H7 (cell line): ENCODE data around the gene AMH. TPM values are rescaled to one million over a fixed set of nuclear protein-coding genes. Genes with fewer than 3 reads are reported as not detected.

Experiments used
- DNase-seq: peaks from one replicate; pipeline ENCODE4 v3.0.0; 2012
- H3K27me3 ChIP-seq: 2 replicates; pipeline ENCODE4 v1.6.0; 2011; ENCODE audit warnings: mild to moderate bottlenecking, low read length; ENCODE audit not compliant: control insufficient read depth, insufficient read depth
- H3K36me3 ChIP-seq: replicated peaks from 2 replicates; pipeline ENCODE4 v1.5.1; 2011; ENCODE audit warnings: low read length; ENCODE audit not compliant: control insufficient read depth, insufficient read depth
- H3K4me3 ChIP-seq: 2 replicates; pipeline ENCODE4 v1.5.1; 2011; ENCODE audit warnings: low read depth, mild to moderate bottlenecking, control low read depth, low read length, moderate library complexity; ENCODE audit not compliant: insufficient read depth
- total RNA-seq: library from RNA; depleted of rRNA; stranded (reverse); fragments of >200 nt; shearing (Covaris generic); gene quantifications from 2 replicates; pipeline ENCODE4 v1.2.3, GENCODE V29; 2014

Gene AMH
- total RNA-seq, 1 experiment from 2014 or later, result 10.5 TPM

DNA sequence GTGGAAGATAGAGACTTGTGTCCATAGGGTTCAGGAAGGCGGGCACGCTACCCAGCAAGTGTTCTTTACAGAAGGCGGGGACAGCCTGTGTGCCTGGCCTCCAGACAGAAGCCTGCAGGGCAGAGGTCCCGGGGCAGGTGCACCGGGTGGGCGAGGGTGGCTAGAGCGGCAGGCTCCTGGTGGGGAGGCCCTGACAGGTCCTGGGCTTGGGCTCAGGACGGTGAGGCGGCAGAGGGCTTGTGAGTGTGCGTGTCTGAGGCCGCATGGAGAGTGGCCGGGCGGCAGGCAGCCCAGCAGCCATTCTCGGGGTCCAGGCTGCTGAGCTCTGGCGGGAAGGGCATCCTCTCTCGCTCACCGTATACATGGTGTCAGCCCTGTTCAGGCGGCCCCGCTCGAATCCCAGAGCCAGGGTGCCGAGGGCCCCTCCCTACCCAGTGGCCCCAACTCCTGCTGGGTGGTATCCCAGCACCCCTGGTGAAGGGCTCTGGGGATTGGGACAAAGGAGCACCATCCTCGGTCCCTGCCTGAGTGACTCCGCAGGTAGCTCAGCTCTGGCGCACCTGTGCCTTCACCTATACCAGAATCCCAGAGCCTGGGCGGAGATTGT is 3.0 kb upstream of the AMH start:
- no peak for DNase-seq
- Histone ChIP-seq H3K27me3 (no peaks in the 10 kb centered on the region), H3K4me3 (no peak overlapping the region), H3K36me3 (peaks cover 32% of the 10 kb centered on the region)

DNA sequence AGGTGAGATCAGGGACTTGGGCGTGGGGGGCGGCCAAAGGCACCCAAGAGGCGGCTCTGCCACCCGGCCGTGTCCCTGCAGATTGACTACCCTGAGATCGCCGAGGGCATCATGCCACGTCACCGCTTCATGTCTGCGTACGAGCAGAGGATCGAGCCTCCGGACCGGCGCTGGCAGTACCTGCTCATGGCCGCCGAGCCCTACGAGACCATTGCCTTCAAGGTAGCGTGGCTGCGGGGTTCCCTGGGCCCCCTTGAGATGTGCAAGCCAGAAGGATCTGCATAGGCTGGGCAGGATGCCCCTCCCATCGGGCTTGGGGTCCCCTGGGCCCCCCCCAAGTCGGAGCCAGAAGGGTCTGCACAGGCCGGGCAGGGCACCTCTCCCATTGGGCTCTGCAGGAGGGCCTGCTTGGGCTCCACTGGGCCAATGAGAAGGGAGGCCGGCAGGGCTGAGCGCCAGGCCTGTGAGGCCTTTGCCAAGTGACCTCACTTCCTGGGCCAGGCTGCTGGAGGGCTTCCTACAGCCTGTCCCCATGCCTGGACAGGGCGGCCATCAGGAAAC is 2.2 kb upstream of the AMH start:
- DNase-seq, result no peak
- Histone ChIP-seq H3K4me3 (no peak overlapping the region), H3K27me3 (no peaks in the 10 kb centered on the region), H3K36me3 (peaks cover 32% of the 10 kb centered on the region)

DNA sequence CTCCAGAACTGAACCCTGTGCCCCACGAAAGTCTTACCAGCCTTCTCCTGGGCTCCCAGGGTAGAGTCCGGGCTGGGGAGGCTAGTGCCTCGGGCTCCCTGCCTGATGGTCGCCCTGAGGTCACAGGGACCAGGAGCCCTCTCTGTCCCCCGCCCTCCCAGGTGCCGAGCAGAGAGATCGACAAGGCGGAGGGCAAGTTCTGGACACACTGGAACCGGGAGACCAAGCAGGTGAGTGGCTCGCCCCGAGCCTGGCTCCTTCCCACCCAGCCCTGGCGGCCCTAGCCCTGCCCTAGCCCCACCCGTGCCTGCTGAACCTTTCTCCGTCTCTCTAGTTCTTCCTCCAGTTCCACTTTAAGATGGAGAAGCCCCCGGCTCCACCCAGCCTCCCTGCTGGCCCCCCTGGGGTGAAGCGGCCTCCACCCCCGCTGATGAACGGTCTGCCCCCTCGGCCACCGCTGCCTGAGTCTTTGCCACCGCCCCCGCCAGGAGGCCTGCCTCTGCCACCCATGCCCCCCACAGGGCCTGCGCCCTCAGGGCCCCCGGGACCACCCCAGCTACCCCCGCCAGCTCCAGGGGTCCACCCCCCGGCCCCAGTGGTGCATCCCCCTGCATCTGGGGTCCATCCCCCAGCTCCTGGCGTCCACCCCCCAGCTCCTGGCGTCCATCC is 1.6 kb upstream of the AMH start:
- H3K36me3 ChIP-seq, result peaks cover 32% of the 10 kb centered on the region
- DNase-seq, result no peak
- H3K4me3 ChIP-seq, result no peak overlapping the region

DNA sequence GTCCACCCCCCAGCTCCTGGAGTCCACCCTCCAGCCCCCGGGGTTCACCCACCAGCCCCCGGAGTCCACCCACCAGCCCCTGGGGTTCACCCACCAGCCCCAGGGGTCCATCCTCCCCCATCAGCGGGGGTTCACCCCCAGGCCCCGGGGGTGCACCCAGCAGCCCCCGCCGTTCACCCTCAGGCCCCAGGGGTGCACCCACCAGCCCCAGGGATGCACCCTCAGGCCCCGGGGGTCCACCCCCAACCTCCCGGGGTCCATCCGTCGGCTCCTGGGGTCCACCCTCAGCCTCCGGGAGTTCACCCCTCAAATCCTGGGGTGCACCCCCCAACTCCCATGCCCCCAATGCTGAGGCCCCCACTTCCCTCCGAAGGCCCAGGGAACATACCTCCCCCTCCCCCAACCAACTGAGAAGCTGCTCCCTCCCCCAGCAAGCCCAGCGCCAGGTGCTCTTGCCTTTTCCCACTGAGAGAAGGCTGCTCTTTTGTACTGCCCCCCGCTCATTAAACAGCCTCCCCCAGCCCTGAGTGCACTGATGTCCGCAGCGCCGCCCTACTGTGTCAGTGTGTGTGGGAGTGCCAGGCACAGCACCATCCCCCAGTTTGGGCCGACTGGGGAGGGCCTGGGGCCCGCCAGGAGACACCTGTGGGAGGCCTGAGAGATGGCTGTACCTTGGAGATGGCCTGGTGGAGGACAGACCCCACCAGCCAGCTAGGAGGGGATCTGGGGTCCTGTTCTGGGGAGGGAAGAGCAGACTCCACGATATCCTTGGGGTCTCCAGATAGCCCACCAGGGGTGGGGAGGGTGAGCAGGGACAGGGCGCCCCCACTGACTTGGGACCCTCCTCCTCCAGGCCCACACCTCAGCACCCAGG is 750 bp upstream of the AMH start:
- peaks cover 7% of the 10 kb centered on the region for H3K27me3 ChIP-seq
- peaks cover 28% of the 10 kb centered on the region for H3K36me3 ChIP-seq
- H3K4me3 ChIP-seq, result no peak overlapping the region
- no peak for DNase-seq

More for the DNA sequence above, 1.6 kb upstream of the AMH start:
- no peaks in the 10 kb centered on the region; the same call in 1 of the 2 replicates for H3K27me3 ChIP-seq

DNA sequence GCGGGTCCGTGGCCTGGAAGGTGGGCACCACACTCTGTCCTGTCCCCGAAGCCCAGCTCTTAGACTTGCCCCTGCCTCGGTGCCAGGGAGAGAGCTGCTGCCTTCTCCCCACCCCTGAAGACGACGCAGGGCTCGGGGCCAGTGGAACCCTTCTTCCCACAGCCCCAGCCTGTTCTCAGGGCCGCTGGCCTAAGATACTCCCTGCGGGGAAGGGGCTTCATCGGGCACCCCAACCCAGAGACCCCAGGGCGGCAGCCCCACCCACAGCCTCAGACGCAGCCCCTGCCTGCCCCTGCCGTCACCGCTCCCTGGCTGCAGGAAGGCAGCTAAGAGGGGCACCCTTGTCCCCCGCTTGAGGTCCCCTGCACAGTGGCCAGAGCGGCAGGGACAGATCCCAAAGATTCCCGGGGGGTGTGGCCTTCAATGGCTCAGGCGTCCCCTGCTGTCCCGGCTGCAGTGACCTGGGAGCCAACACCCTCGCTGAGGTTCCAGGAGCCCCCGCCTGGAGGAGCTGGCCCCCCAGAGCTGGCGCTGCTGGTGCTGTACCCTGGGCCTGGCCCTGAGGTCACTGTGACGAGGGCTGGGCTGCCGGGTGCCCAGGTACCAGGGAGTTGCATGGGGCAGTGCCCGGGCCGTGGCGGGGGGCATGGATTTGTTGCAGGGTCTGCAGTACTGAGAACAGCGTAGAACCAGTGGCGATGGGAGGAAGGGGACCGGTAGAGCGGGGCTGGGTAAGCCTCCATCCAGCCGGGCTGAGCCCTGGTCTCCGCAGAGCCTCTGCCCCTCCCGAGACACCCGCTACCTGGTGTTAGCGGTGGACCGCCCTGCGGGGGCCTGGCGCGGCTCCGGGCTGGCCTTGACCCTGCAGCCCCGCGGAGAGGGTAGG is 1.0 kb downstream of the AMH start:
- peak; percentile 84 for DNase-seq
- Histone ChIP-seq H3K4me3 (no peak overlapping the region), H3K27me3 (peaks cover 14% of the 10 kb centered on the region), H3K36me3 (peaks cover 13% of the 10 kb centered on the region)

DNA sequence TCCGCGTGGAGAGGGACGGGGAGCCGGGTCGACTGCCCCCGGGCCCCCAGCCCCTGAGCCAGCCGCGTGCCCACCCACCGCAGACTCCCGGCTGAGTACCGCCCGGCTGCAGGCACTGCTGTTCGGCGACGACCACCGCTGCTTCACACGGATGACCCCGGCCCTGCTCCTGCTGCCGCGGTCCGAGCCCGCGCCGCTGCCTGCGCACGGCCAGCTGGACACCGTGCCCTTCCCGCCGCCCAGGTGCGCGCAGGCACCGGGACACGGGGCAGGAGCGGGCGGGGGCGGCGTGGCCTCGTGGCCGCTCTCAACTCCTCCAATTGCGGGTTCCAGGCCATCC is 1.6 kb downstream of the AMH start:
- H3K36me3 ChIP-seq, result peaks cover 10% of the 10 kb centered on the region
- DNase-seq, result no peak
- peaks cover 14% of the 10 kb centered on the region for H3K27me3 ChIP-seq
- H3K4me3 ChIP-seq, result no peak overlapping the region

DNA sequence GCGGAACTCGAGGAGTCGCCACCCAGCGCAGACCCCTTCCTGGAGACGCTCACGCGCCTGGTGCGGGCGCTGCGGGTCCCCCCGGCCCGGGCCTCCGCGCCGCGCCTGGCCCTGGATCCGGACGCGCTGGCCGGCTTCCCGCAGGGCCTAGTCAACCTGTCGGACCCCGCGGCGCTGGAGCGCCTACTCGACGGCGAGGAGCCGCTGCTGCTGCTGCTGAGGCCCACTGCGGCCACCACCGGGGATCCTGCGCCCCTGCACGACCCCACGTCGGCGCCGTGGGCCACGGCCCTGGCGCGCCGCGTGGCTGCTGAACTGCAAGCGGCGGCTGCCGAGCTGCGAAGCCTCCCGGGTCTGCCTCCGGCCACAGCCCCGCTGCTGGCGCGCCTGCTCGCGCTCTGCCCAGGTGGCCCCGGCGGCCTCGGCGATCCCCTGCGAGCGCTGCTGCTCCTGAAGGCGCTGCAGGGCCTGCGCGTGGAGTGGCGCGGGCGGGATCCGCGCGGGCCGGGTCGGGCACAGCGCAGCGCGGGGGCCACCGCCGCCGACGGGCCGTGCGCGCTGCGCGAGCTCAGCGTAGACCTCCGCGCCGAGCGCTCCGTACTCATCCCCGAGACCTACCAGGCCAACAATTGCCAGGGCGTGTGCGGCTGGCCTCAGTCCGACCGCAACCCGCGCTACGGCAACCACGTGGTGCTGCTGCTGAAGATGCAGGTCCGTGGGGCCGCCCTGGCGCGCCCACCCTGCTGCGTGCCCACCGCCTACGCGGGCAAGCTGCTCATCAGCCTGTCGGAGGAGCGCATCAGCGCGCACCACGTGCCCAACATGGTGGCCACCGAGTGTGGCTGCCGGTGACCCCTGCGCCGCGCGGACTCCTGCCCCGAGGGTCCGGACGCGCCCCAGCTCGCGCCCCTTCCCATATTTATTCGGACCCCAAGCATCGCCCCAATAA is 2.3 kb downstream of the AMH start:
- H3K27me3 ChIP-seq, result peaks cover 14% of the 10 kb centered on the region
- no peak overlapping the region for H3K4me3 ChIP-seq
- peaks cover 6% of the 10 kb centered on the region for H3K36me3 ChIP-seq
- DNase-seq, result no peak

DNA sequence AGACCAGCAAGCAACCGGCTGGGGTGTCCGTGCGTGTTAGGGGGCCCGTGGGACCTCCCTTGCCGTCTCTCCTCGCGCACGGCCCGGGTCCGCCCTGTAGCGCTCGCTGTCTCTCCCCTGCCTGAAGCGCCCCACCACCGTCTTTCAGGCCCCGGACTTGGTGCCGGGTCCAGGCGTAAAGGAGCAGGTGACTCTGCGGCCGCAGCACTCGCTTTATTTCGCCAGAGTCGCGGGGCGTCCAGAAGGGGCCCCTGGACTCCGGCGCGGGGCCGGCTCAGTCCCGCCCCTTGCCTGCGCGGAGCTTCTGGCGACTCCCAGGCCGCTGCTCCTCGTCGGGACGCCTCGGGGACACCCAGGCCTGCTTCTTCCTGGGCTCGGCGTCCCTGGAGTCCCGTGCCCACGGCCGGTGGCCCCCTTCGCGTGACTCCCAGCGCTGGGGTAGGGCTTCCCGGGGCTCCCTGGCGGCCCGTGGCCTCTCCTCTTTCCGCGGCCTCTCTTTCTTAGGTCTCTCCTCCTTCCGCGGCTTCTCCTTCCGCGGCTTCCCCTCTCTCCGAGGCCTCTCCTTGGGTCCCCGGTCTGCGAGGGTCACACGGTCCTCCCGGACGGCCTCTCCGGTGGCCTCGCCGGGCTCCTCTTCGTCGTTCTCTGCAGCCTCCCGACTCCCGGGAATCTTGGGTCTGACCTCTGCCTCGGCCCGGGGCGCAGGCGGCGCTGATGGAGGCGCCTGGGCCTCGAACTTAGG is 3.1 kb downstream of the AMH start:
- H3K4me3 ChIP-seq, result no peak overlapping the region
- peaks cover 1% of the 10 kb centered on the region for H3K36me3 ChIP-seq
- peak; percentile 85 for DNase-seq
- H3K27me3 ChIP-seq, result peaks cover 14% of the 10 kb centered on the region

DNA sequence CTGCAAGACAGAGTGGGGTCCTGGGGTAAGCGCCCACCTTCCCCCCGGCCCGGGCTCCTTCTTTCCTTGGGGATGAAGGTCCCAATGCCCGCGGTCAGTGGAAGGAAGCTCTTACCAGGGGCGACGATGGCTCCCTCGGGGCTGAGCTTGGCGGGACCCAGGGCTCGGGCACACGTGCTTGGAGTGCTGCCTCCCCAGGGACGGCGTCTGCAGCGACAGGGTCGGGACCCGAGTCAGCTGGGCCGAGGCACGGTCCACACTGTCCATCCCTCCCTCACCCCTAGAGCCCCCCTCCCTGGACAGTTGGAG is 3.6 kb downstream of the AMH start:
- DNase-seq, result no peak
- H3K4me3 ChIP-seq, result peak overlapping the region; percentile 47; the same call in 1 of the 2 replicates
- H3K36me3 ChIP-seq, result no peaks in the 10 kb centered on the region
- H3K27me3 ChIP-seq, result peaks cover 14% of the 10 kb centered on the region

DNA sequence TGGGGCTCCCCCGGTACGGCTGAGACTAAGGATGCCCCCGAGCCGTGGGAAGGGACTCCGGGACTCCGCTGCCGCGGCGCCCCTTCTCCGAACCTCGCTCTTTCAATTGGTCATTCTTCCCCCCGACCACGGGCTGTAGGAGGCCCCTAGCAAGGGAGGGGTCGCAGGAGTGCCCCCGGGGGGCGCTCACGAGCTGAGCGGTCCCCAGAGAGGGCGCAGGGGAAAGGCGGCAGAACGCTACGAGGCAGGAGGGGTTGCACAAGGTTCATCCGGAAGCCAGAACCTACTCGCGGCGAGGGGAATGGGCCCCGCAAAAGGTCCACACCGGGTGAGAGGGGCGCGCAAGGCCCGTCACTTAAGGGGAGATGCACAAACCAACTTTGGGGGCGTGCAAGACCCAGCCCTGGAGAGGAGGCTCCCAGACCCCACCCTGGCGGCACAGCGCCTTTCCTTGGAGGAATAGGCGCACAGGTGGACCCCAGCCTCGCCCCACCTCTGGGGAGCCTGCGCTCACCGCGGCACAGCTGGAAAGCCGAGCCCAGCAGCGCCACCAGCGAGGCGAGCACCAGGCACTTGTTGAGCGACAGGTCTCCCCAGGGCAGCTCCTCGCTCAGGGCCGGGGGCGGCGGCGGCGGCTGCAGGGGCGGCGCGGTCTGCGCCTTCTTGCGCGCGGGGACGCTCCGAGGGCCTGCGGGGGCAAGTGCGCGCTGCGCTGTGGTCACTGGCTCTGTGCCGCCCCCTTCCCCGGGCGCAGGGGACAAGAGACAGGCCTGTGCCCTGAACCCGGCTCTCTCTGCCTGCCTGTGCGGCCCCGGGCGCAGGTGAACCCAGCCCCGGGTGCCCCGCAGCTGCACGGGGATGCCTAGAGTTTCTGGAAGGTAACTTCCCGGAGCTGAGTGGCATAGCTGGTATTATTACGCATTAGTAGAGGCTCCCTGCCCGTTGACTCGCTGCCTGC is 4.3 kb downstream of the AMH start:
- Histone ChIP-seq H3K4me3 (peak overlapping the region; percentile 47), H3K27me3 (peaks cover 14% of the 10 kb centered on the region), H3K36me3 (no peaks in the 10 kb centered on the region)
- peak; percentile 96 for DNase-seq

DNA sequence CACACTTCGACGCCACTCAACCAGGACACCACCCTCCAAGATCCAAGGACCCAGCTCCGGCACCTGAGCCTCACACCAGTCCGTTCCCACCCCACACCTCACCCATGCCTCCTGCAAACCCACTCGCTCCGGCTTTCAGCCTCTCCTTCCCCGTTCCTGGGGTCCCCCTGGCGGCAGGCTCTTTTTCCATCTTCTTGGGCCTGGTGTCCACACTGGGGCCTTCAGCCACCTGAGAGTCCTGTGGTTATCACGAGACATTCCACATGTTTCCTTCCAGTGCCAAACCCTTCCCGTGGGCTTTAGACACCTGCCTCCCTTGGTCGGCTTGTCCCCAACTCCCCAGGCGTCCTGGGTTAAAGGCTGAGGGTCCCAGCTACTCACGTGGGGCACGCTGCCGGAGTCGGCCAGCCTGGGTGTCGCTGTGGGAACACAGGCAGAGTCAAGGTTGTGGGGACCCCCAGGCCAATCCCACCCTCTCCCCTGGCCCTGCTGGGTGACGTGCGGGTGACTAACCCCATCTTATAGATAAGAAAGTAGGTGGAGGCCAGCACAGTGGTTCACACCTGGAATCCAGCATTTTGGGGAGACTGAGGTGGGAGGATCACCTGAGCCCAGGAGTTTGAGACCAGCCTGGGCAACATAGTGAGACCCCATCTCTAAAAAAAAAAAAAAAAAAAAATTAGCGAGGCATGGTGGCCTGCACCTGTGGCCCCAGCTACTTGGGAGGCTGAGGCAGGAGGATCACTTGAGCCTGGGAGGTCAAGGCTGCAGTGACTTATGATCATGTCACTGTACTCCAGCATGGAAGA is 5.1 kb downstream of the AMH start:
- Histone ChIP-seq H3K4me3 (peak overlapping the region; percentile 47; the same call in 1 of the 2 replicates), H3K36me3 (no peaks in the 10 kb centered on the region), H3K27me3 (peaks cover 14% of the 10 kb centered on the region)
- peak; percentile 95 for DNase-seq
